ENCODE results near the gene ITGBL1. TPM values are rescaled to one million over a fixed set of nuclear protein-coding genes. Genes with fewer than 3 reads are reported as not detected.

Gene ITGBL1
- total and polyA plus RNA-seq, 2 of the 13 experiments (the other 11 are each of a cell fraction or from before 2014, with no cell fraction given), result 0.02 TPM; not detected in 1

DNA sequence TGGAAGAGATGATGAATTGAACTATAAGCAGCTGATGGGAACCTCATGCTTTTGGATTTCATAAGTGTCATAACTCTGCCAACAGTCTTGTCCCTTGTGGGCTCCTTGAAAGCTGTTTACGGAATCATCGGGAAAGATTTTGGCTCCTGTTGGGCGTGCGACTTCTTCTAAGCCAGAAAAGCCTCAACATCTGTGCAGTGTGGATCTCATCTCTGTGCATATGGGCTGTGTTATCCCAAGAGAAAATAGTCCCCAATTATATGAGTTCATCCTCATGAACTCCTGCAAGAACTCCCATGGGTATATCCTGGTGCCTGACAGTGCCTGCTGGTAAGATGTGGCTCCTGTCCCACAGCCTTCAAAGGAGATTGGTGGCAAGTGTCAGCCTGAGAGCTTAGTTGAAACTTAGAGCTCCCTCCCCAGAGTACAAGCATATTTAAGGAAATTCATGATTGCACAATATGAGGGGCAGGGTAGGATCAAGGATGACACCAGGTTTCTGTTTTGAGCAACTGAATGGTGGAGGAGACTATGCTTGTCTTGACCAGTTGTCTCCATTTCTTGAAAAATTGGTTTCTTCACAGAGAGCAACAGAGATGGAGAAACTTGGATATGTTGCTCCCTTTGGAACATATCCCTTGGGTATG lies 243.5 kb downstream of the ITGBL1 start:
- Histone ChIP-seq H3K4me1 (ENCODE audit: insufficient read depth, low read length) (no peaks in the 10 kb centered on the region), H3K36me3 (replicated peaks in 1 of 2; ENCODE audit: control insufficient read depth in 1 of 2, insufficient read depth in 2 of 2, low read length in 2 of 2) (no peaks in the 10 kb centered on the region), H4K20me1 (ENCODE audit: insufficient read depth, low read length) (no peaks in the 10 kb centered on the region), H3K4me3 (replicated peaks in 1 of 3; ENCODE audit: insufficient read depth in 1 of 3, low read depth in 2 of 3, low read length in 3 of 3) (no peak overlapping the region), H2AFZ (ENCODE audit: low read length) (no peak overlapping the region), H3K79me2 (ENCODE audit: insufficient read depth, low read length) (no peaks in the 10 kb centered on the region), H3K4me2 (ENCODE audit: low read depth, low read length) (no peak overlapping the region), H3K27me3 (ENCODE audit: control insufficient read depth in 1 of 2, insufficient read depth in 2 of 2, low read length in 2 of 2) (no peaks in the 10 kb centered on the region), H3K9ac (ENCODE audit: insufficient read depth, low read depth, low read length) (no peak overlapping the region), H3K9me3 (ENCODE audit: low read length) (no peaks in the 10 kb centered on the region), H3K27ac (ENCODE audit: extremely low read length, insufficient read depth, low read length) (no peak overlapping the region)
- ChIA-PET POLR2A (no interaction called here), CTCF (ENCODE audit: low intra/inter-chr PET ratio, low total read pairs) (no interaction called here)
- ATAC-seq, result no peak
- no peak for FAIRE-seq
- TF ChIP-seq, protein P1, sequence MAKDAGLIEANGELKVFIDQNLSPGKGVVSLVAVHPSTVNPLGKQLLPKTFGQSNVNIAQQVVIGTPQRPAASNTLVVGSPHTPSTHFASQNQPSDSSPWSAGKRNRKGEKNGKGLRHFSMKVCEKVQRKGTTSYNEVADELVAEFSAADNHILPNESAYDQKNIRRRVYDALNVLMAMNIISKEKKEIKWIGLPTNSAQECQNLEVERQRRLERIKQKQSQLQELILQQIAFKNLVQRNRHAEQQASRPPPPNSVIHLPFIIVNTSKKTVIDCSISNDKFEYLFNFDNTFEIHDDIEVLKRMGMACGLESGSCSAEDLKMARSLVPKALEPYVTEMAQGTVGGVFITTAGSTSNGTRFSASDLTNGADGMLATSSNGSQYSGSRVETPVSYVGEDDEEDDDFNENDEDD (CRISPR knock-in tag; IDR thresholded peaks at IDR 0.05; ENCODE audit: borderline replicate concordance), result no peak
- TF ChIP-seq EP300 (IDR thresholded peaks at IDR 0.05; ENCODE audit: low read depth in 2 of 2, low read length in 2 of 2), result no peak
- no peak for TF ChIP-seq EP300 (CRISPR knock-in tag; IDR thresholded peaks at IDR 0.05; ENCODE audit: borderline replicate concordance)
- TF ChIP-seq REXO4 (CRISPR knock-in tag; IDR thresholded peaks at IDR 0.05; ENCODE audit: borderline replicate concordance), result no peak
- peak; percentile 66; the same call in 1 of the 2 replicates for TF ChIP-seq CEBPB (IDR thresholded peaks at IDR 0.05; ENCODE audit: borderline replicate concordance, low read depth, low read length)
- no peak for TF ChIP-seq HNF4A (CRISPR knock-in tag; IDR thresholded peaks at IDR 0.05)
- intact Hi-C loops (cut with micrococcal nuclease; ENCODE audit: unreplicated experiment), result no loop called here
- BruUV-seq (replicated peaks), result no TSS peak
- no peak for DNase-seq (ENCODE audit: low spot score)
- 50% methylated on average over 4 of the region's 4 CpGs for WGBS (ENCODE audit: low lambda C conversion rate)
- in situ Hi-C loops (cut with HindIII; ENCODE audit: extremely low pct_ligation_motif_present, low pct_unique_long_range_greater_than_20kb), result no loop called here

- no peaks in the 10 kb centered on the region for H3K9me3 ChIP-seq (ENCODE audit: low read length)
- no peak for DNase-seq (ENCODE audit: low spot score)
- H4K20me1 ChIP-seq (ENCODE audit: insufficient read depth, low read length), result no peaks in the 10 kb centered on the region
- H3K79me2 ChIP-seq (ENCODE audit: insufficient read depth, low read length), result no peaks in the 10 kb centered on the region
- CTCF ChIA-PET (ENCODE audit: low intra/inter-chr PET ratio, low total read pairs), result no interaction called here
- H2AFZ ChIP-seq (ENCODE audit: low read length), result no peak overlapping the region
- no peaks in the 10 kb centered on the region for H3K4me1 ChIP-seq (ENCODE audit: insufficient read depth, low read length)
- no peak for FAIRE-seq
- H3K4me2 ChIP-seq (ENCODE audit: low read depth, low read length), result no peak overlapping the region
- no peak overlapping the region for H3K4me3 ChIP-seq (replicated peaks in 1 of 3; ENCODE audit: insufficient read depth in 1 of 3, low read depth in 2 of 3, low read length in 3 of 3)
- no TSS peak for BruUV-seq (replicated peaks)
- intact Hi-C loops (cut with micrococcal nuclease; ENCODE audit: unreplicated experiment), result no loop called here
- no peak overlapping the region for H3K9ac ChIP-seq (ENCODE audit: insufficient read depth, low read depth, low read length)
- POLR2A ChIA-PET, result no interaction called here
- 2% methylated on average over 3 of the region's 3 CpGs for WGBS (ENCODE audit: low lambda C conversion rate)
- in situ Hi-C loops (cut with HindIII; ENCODE audit: extremely low pct_ligation_motif_present, low pct_unique_long_range_greater_than_20kb), result no loop called here
- H3K36me3 ChIP-seq (replicated peaks in 1 of 2; ENCODE audit: control insufficient read depth in 1 of 2, insufficient read depth in 2 of 2, low read length in 2 of 2), result no peaks in the 10 kb centered on the region
- no peak overlapping the region for H3K27ac ChIP-seq (ENCODE audit: extremely low read length, insufficient read depth, low read length)
- ATAC-seq, result no peak
- H3K27me3 ChIP-seq (ENCODE audit: control insufficient read depth in 1 of 2, insufficient read depth in 2 of 2, low read length in 2 of 2), result no peaks in the 10 kb centered on the region
- TF ChIP-seq SMC3 (IDR thresholded peaks at IDR 0.05; ENCODE audit: low read length), result no peak
- TF ChIP-seq NAIF1 (CRISPR knock-in tag; IDR thresholded peaks at IDR 0.05; ENCODE audit: borderline replicate concordance), result no peak
- TF ChIP-seq KIAA2018 (CRISPR knock-in tag; IDR thresholded peaks at IDR 0.05; ENCODE audit: borderline replicate concordance), result no peak
Observed at GRCh38 chr13:101697745-101698144, 245.3 kb downstream of the ITGBL1 start.

Measured in HepG2 (cell line).